Dendritic cell treated with granulocyte-macrophage colony-stimulating factor and Interleukin-4, amounts not matched to agents 40 ng/mL and 50 ng/mL, for 4 days (primary cell): ENCODE results near the gene BPIFA1.

ENCODE experiments used
- H3K27ac Mint-ChIP-seq: one replicate; pipeline ENCODE4 v1.8.0; 2022; ENCODE audit warnings: mild to moderate bottlenecking, mixed read lengths
- H3K27me3 Mint-ChIP-seq: one replicate; pipeline ENCODE4 v1.8.0; 2022; ENCODE audit warnings: mild to moderate bottlenecking, mixed read lengths
- H3K36me3 Mint-ChIP-seq: one replicate; pipeline ENCODE4 v1.8.0; 2022; ENCODE audit warnings: low read depth, mixed read lengths
- H3K4me1 Mint-ChIP-seq: one replicate; pipeline ENCODE4 v1.8.0; 2022; ENCODE audit warnings: low read depth, mixed read lengths
- H3K4me3 Mint-ChIP-seq: one replicate; pipeline ENCODE4 v1.8.0; 2022; ENCODE audit warnings: mild to moderate bottlenecking, moderate library complexity, mixed read lengths
- H3K9me3 Mint-ChIP-seq: one replicate; pipeline ENCODE4 v1.8.0; 2022; ENCODE audit warnings: mixed read lengths
- intact Hi-C: fragments of 100-400 bp; cut with micrococcal nuclease; formaldehyde crosslinking; loops from one replicate; pipeline ENCODE4 v1.15.0; 2022

Gene BPIFA1

DNA sequence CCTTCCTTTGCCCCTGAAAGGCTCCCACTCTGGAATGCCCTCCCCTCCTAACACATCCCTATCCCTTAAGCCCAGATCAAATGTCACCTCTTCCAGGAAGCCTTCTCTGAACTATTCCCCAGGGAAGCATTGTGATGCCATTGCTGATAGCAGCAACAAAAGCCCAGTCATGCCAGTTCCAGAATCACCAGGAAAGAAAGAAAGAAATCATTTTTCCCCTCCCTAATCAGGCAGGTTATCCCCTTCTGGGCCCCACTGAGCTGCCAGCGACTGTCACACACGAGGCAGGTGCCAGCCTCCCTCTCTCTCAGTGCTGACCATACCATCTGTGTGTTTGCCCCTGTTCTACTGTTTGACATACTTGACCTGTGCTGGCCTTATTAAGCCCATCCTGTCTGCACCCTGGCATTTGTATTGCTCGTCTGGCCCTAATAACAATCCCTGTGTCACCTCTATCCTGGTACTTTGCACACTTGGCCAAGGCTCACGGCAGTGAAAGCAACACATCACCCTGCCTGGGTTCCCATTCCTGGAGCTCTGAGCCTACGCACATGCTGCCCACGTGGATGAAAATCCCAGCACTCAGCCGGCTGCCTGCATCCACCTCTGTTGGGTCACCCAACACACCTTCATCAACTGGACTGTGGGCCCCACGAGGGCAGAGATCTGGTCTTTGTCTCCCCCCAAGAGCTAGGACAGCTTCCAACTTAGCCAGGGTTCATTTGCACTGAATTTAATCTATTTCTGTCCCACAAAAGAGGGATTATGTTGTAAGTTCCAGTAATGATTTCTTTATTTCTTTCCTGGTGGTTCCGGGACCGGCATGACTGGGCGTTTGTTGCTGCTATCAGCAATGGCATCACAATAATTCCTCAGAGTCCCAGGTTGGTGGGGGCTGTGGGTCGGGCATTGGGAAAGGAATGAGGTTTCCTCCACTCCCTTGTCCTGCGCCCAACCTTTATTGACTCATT is 42.0 kb downstream of the BPIFA1 start:
- Mint-ChIP-seq H3K4me1 (peaks cover 9% of the 10 kb centered on the region), H3K36me3 (no peaks in the 10 kb centered on the region), H3K4me3 (no peak overlapping the region), H3K27ac (no peak overlapping the region), H3K9me3 (no peaks in the 10 kb centered on the region), H3K27me3 (peaks cover 4% of the 10 kb centered on the region)
- intact Hi-C loops: no loop called here

DNA sequence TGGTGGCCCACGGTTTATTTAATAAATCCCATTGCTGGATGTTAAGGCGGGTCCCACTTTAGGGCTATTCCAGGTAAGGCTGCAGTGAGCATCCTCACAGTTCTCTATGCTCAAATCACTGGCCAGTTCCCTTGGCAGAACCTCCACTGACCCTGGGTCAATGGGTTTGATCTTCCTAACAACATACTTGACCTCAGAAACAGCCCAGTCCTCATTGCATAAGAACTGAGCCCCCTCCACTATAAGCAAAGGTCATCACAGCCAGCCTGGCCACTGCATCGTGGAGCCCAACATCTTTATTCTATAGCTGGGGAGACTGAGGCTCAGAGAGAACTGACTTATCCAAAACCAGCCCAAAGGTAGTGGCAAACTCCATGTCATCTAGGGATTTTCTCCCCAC is 42.9 kb downstream of the BPIFA1 start:
- no peak overlapping the region for H3K4me3 Mint-ChIP-seq
- intact Hi-C loops: no loop called here

DNA sequence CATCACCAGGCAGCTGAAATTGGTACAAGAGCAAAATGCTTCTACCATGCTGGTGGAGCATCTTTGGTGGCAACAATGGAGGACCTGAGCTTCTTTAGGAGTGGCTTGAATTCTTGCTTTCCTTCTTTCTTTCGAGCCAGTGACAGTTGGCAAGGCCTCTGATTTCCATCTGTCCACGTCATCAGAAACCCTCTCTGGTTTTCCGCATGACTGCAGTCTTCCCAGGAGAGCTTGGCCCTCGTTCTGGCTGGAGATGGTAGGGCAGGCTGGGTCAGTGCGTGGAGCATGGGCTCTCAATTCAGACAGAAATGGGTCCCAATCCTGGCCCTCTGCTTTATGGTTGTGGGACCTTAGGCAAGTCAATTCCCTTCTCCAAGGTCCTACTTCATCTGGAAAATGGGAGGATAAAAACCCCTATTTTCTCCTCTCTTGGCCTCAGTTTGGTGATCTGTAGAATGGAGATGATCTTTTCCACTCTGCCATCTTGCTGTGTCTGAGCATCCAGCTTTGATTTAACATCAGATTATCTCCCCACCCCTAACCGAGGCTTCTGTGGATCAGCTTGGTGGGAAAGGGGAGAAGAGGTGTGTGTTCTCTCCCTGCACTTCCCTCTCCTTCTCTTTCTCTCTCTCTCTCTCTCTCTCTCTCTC is 43.6 kb downstream of the BPIFA1 start:
- H3K36me3 Mint-ChIP-seq: no peaks in the 10 kb centered on the region
- H3K4me1 Mint-ChIP-seq: peaks cover 9% of the 10 kb centered on the region
- H3K27ac Mint-ChIP-seq: no peak overlapping the region
- H3K4me3 Mint-ChIP-seq: no peak overlapping the region
- no peaks in the 10 kb centered on the region for H3K9me3 Mint-ChIP-seq
- intact Hi-C loops: no loop called here
- peaks cover 4% of the 10 kb centered on the region for H3K27me3 Mint-ChIP-seq

More for the DNA sequence above, 42.9 kb downstream of the BPIFA1 start:
- H3K27me3 Mint-ChIP-seq: peaks cover 4% of the 10 kb centered on the region
- H3K4me1 Mint-ChIP-seq: peaks cover 9% of the 10 kb centered on the region
- H3K9me3 Mint-ChIP-seq: no peaks in the 10 kb centered on the region
- H3K36me3 Mint-ChIP-seq: no peaks in the 10 kb centered on the region
- no peak overlapping the region for H3K27ac Mint-ChIP-seq

DNA sequence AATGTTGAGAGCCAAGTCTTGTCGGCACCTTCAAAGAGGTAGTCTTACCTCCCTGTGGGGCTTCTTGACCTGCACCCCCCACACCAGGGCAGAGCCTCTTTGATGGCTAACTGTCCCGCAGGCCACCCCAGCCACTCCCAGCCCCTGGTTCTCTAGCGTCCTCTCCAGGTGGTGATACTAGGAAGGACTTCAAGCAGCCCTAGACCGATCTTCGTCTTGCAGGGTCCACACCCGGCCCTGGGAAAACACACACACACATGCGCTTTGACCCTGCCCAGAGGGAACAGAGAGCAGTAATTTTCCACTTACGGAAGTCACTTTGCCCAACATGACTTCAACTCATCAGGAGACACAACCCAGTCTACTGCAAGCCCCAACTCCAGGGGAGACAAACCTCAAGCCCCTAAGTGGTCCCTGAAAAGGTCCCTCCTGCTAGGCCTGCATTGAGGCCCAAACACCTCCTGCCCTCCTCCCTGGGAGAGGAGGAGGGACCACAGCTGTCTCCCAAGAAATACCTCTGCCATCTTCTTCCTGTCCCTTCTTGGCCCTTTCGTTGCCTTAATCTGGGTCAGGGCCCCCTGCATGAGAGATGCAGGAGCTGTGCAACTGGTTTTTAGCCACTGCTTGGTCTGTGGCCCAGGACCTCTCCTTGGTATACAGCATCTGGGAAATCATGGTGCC is 44.3 kb downstream of the BPIFA1 start:
- H3K27me3 Mint-ChIP-seq: peaks cover 9% of the 10 kb centered on the region
- no peak overlapping the region for H3K27ac Mint-ChIP-seq
- no peaks in the 10 kb centered on the region for H3K36me3 Mint-ChIP-seq
- no peak overlapping the region for H3K4me3 Mint-ChIP-seq
- H3K9me3 Mint-ChIP-seq: no peaks in the 10 kb centered on the region
- peaks cover 9% of the 10 kb centered on the region for H3K4me1 Mint-ChIP-seq
- intact Hi-C loops: no loop called here

DNA sequence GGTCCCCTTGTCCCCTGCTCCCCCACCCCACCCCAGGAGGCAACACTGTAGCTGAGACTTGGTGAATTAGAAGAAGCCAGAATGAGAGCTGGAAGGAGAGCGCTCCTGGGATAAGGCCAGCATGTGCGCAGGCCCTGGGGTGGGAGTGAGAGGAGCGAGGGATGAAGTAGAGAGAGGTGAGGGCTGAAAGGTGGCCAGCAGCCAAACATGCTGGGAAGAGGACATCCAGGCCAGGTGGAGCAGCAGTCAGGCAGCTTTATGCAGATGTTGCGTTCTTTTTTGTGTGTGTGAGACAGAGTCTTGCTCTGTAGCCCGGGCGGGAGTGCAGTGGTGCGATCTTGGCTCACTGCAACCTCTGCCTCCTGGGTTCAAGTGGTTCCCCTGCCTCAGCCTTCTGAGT is 45.0 kb downstream of the BPIFA1 start:
- no peak overlapping the region for H3K4me3 Mint-ChIP-seq
- H3K9me3 Mint-ChIP-seq: no peaks in the 10 kb centered on the region
- peaks cover 9% of the 10 kb centered on the region for H3K27me3 Mint-ChIP-seq
- peaks cover 9% of the 10 kb centered on the region for H3K4me1 Mint-ChIP-seq
- H3K27ac Mint-ChIP-seq: no peak overlapping the region
- no peaks in the 10 kb centered on the region for H3K36me3 Mint-ChIP-seq
- intact Hi-C loops: no loop called here

DNA sequence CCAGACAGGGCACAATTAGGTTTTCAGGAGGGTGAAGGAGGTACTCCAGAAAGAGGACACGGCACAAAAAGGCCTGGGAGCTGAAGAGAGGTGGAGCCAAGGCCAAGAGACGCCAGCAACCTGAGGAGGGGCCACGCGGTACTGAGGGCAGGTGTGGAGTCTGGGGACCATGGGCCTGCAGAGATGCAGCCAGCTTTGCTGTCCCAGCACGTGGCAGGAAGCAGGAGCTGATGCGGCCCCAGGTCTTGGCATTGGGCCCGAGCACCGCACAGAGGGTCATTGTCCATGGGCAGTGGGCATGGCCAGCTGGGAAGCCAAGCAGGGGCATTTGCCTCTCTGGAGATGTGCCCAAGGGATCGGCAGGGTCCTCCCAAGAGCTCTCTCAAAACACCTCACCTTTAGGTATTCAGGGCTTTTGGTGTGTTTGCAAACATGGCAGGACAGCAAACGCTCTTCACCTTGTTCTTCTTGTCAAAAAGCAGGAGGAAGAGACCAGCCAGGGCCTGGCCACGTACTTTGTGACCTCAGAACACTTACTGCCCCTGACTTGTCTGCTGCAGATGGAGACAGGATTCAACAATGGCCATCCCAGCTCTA is 45.9 kb downstream of the BPIFA1 start:
- Mint-ChIP-seq H3K27ac (no peak overlapping the region), H3K4me3 (no peak overlapping the region), H3K9me3 (no peaks in the 10 kb centered on the region), H3K36me3 (no peaks in the 10 kb centered on the region), H3K4me1 (peaks cover 9% of the 10 kb centered on the region), H3K27me3 (peaks cover 11% of the 10 kb centered on the region)
- intact Hi-C loops: no loop called here

DNA sequence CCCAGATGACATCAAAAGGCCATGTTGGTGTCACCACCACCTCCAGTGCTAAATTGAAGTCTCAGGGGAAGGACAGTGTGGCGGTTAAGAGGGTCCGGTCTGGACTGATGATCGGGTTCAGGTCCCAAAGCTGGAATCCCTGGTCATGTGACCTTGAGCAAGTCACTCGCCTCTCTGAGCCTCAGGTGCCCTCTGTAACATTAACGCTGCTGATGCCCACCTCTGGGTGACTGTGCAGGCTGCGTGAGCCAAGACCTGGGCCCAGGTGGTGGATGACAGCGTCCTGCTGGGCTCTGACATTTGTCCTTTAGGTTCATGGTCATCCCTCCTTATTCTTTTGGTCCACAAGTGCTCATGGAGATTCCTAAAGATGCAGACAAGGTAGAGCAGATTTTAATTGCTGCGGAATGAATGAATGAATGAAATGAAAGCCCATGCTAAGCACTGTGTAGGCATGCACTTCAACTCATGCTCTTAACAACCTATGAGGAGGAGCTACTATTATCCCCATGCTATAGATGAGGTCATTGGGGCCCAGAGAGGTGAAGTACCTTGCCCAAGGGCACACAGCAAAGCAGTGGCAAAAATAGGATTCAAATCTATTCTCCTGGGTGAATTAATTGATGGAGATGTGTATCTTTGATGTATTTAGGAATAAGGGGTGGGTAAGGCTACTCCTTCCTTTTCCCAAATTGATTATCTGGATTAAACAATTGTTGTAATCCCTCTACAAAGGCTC is 46.6 kb downstream of the BPIFA1 start:
- no peak overlapping the region for H3K4me3 Mint-ChIP-seq

DNA sequence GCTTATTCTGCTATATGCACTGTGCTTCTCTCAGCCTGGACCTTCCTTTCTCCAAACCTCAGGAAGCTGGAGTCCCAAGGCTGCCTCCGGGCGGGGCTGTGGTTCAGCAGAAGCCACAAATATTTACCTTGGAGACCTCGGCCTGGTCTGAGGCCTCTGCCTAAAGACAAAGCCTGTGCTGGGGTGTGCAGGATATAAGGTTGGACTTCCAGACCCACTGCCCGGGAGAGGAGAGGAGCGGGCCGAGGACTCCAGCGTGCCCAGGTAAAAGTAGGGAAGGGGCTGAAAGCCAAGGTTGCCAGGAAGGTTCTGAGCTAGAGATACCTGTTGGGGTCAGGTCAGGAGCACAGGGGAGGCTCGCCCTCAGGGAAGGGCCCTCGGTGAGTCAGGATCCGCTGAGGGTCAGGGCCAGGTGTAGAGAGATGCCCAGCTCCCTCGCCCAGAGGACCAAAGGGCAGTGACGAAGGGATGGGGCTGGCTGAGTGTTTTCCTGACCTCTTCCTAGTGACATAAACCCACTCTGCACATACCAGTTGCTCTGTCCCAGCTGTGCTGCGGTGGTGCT is 47.3 kb downstream of the BPIFA1 start, which contains the start of gene BPIFB1:
Gene BPIFB1, plus strand, starts transcription at position 224 of the 565 bp plus-strand sequence. CDS start 2,860 bp downstream, outside the sequence.
- Mint-ChIP-seq H3K4me1 (peaks cover 1% of the 10 kb centered on the region), H3K27ac (no peak within 1 kb of the TSS), H3K36me3 (no peaks in the 10 kb centered on the region), H3K27me3 (peaks cover 10% of the 10 kb centered on the region), H3K9me3 (no peaks in the 10 kb centered on the region), H3K4me3 (no peak within 1 kb of the TSS)
- intact Hi-C loops: no loop called here

More for the DNA sequence above, 46.6 kb downstream of the BPIFA1 start:
- Mint-ChIP-seq H3K36me3 (no peaks in the 10 kb centered on the region), H3K27ac (no peak overlapping the region), H3K27me3 (peaks cover 13% of the 10 kb centered on the region), H3K9me3 (no peaks in the 10 kb centered on the region), H3K4me1 (peaks cover 8% of the 10 kb centered on the region)
- intact Hi-C loops: no loop called here

DNA sequence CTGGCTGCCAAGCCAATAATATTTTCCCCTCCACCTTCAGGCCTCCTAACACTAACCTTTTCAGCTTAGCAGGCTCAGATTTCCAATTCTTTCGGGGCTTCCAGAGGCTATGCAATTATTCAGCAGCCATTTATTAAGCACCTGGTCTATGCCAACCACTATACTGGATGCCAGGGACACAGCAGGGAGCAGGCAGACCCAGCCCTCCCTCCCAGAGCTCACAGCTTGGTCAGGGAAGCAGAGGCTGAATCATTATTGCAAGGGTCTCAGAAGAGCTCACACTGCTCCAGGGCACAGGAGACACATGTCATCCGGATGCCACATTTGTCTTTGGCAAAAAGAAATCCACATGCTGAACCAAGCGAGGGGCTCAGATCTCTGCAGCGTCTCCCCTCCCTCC is 48.5 kb downstream of the BPIFA1 start:
- H3K27ac Mint-ChIP-seq: no peak overlapping the region
- peaks cover 13% of the 10 kb centered on the region for H3K27me3 Mint-ChIP-seq
- no peaks in the 10 kb centered on the region for H3K9me3 Mint-ChIP-seq
- H3K36me3 Mint-ChIP-seq: no peaks in the 10 kb centered on the region
- H3K4me3 Mint-ChIP-seq: no peak overlapping the region
- intact Hi-C loops: no loop called here
- no peaks in the 10 kb centered on the region for H3K4me1 Mint-ChIP-seq

DNA sequence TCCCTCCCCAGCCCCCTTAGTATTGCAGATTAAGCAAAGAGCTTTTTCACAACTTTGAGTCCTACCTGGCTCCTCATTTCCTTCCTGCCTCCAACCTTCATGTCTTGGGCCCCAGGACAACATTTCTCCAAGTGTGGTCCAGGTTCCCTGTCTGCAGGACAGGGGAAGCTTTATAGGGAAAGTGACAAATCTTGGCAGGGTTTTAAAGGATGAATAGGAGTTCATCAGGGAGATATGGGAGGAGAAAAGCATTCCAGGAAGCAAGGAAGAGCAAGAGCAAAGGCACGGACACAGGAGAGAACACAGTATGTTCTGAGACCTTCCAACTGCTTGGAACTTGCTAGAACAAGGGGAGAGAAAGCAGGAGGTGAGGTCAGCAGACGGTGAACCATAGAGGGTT is 49.1 kb downstream of the BPIFA1 start:
- no peak overlapping the region for H3K4me3 Mint-ChIP-seq
- intact Hi-C loops: no loop called here
- H3K27me3 Mint-ChIP-seq: peaks cover 15% of the 10 kb centered on the region
- H3K36me3 Mint-ChIP-seq: no peaks in the 10 kb centered on the region
- no peaks in the 10 kb centered on the region for H3K4me1 Mint-ChIP-seq
- no peak overlapping the region for H3K27ac Mint-ChIP-seq
- H3K9me3 Mint-ChIP-seq: no peaks in the 10 kb centered on the region

DNA sequence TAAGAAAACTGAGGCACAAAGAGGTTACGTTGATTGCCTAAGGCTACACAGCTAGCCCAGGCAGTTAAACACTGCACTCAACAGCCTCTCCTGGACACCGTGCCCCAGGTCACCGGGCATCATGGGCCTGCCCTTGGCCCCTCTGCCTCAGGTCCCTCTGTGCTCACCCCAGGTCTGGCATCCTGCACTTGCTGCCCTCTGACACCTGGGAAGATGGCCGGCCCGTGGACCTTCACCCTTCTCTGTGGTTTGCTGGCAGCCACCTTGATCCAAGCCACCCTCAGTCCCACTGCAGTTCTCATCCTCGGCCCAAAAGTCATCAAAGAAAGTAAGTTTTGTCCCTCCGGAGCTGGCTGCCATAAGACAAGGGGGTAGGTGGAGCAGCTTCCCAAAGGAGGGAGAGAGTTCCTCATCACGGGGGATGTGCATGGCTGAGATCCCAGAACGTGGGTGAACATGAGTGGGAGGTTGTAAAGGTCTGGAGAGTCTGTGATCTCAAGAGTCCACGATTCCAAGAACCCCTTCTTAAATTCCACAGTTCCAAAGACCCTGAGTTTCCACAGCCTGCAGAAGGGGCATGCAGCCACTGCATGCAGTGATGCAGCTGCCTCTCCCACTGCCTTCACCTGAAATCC is 50.2 kb downstream of the BPIFA1 start:
- intact Hi-C loops: no loop called here
- no peak overlapping the region for H3K27ac Mint-ChIP-seq
- no peaks in the 10 kb centered on the region for H3K9me3 Mint-ChIP-seq
- H3K4me1 Mint-ChIP-seq: no peaks in the 10 kb centered on the region
- H3K36me3 Mint-ChIP-seq: no peaks in the 10 kb centered on the region
- no peak overlapping the region for H3K4me3 Mint-ChIP-seq
- H3K27me3 Mint-ChIP-seq: peaks cover 15% of the 10 kb centered on the region

DNA sequence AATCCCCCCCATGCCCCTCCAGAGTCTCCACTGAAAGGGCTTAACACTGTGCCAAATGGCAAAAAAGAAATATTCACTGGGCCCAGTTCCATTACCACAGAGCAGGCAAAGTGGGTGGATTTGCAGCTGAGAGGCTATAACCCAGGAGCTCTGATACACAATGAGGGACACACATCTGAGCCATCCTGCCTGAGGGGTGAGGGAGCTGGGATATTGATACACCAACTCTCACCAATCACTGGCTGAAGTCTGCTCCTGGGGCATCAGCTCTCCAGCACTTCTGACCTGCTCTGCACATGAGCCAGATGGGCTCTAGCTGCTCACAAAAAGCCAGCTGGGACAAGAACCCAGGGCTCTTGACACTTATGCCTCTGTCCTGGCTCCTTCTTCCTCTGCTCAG is 52.1 kb downstream of the BPIFA1 start:
- H3K27ac Mint-ChIP-seq: no peak overlapping the region
- intact Hi-C loops: no loop called here
- peaks cover 4% of the 10 kb centered on the region for H3K4me1 Mint-ChIP-seq
- no peaks in the 10 kb centered on the region for H3K9me3 Mint-ChIP-seq
- H3K4me3 Mint-ChIP-seq: no peak overlapping the region
- H3K27me3 Mint-ChIP-seq: peaks cover 15% of the 10 kb centered on the region
- H3K36me3 Mint-ChIP-seq: no peaks in the 10 kb centered on the region
